ENCODE results near the gene MAP3K6.
"Not testable (repeated sequence)": the region's sequence is repeated elsewhere in the genome, so short reads cannot be mapped to it uniquely, and the experiment has no call there.

MAP3K6 gene

DNA sequence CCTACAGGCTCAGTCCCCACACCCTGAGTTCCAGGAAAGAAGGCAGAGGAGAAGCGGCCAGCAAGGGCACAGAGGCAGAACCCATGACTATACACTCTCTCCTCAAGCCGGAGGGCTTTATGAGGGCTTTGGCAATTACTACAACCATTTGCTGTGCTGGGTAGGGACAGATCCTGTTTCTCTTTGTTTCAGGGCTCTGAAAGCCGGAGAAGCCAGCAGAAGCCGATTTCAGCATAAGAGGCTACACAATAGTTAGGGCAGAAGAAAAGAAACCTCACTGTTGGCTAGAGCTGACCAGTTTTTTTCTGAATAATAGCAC, 39.6 kb upstream of the MAP3K6 start:
- DNase-seq (ENCODE audit: low read depth) = no peak

DNA sequence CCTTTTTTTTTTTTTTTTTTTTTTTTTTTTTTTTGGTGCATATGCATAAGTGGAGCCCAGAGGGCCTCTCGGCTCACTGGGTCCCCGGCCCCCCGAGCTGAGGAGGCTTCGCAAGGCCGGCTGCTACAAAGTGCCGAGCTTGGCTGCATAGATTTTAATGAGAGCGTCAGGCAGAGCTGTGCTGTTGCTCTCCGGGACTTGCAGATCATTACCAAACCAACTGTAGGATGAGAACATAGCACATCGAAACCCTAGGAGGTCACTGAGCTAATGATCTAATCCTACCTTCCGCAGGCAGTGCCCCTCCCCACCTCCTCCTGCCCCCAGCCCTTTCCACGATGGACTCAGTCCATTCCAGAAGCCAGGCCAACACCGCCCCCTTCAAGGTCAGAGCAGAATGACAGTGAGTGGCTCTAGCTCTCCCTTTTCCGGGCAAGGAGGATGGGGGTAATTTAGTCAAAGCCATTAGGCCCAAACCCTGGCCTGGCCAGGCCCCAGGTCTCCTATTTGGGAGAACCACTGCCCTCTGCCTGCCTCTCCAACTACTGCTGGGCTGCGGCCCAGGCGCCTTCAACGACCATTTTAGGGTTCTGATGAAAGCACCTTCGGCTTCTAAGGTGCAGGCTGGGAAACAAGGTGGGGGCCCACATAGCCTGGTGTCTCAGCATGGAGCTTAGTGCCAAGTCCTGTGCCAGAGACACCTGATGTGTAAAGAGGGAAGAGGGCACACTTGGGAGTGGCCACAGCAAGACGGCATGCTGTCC, 39.0 kb upstream of the MAP3K6 start:
- not testable (repeated sequence) for DNase-seq (ENCODE audit: low read depth); H3K4me3 ChIP-seq (ENCODE audit: low read depth, low read length)

More for the DNA sequence above, 39.6 kb upstream of the MAP3K6 start:
- TF ChIP-seq, protein P1, sequence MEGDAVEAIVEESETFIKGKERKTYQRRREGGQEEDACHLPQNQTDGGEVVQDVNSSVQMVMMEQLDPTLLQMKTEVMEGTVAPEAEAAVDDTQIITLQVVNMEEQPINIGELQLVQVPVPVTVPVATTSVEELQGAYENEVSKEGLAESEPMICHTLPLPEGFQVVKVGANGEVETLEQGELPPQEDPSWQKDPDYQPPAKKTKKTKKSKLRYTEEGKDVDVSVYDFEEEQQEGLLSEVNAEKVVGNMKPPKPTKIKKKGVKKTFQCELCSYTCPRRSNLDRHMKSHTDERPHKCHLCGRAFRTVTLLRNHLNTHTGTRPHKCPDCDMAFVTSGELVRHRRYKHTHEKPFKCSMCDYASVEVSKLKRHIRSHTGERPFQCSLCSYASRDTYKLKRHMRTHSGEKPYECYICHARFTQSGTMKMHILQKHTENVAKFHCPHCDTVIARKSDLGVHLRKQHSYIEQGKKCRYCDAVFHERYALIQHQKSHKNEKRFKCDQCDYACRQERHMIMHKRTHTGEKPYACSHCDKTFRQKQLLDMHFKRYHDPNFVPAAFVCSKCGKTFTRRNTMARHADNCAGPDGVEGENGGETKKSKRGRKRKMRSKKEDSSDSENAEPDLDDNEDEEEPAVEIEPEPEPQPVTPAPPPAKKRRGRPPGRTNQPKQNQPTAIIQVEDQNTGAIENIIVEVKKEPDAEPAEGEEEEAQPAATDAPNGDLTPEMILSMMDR (IDR thresholded peaks at IDR 0.05; ENCODE audit: low read depth, low read length, missing control alignments) = no peak
- H3K4me3 ChIP-seq (ENCODE audit: low read depth, low read length) = no peak overlapping the region

DNA sequence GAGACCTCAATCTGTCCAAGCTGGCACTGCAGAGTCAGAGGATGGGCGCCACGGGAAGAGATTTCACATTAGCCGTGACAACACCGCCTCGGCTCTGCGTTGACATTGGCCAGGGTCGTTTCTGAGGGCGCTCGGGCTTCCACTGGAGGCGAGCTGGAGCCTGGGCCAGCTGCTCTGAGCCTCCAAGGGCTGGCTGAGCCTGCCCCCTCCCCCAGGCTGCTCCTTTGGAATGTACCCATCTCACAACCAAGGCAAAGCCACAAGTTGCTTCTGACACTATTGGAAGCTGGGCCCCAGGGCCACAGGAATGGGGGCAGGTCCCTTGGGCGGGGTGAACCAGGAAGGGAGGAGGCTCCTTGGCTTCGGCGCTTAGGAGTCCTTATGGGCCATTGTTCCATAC, 38.3 kb upstream of the MAP3K6 start:
- no peak for DNase-seq (ENCODE audit: low read depth)
- H3K4me3 ChIP-seq (ENCODE audit: low read depth, low read length) = no peak overlapping the region
- TF ChIP-seq, protein P1 (IDR thresholded peaks at IDR 0.05; ENCODE audit: low read depth, low read length, missing control alignments) = no peak

DNA sequence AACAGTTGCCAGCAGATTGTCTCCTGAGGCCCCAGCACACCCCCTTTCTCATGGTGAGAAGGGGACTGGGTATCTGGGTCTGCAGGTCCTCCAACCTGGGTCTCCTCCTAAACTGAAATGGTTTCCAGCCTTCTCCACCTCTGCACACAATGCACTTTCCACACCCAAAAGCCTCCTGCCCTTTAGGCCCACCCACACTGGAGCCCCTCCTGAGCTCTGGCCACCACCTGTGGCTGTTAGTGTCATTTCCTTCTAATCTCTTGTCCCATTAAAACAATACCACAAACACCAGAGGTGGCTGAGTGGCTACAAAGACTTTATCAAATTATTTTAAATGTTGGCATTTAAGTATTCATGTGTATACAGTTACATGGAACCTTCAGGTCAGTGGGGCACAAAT, 37.2 kb upstream of the MAP3K6 start:
- TF ChIP-seq, protein P1 (IDR thresholded peaks at IDR 0.05; ENCODE audit: low read depth, low read length, missing control alignments) = no peak
- H3K4me3 ChIP-seq (ENCODE audit: low read depth, low read length) = no peak overlapping the region
- no peak for DNase-seq (ENCODE audit: low read depth)

DNA sequence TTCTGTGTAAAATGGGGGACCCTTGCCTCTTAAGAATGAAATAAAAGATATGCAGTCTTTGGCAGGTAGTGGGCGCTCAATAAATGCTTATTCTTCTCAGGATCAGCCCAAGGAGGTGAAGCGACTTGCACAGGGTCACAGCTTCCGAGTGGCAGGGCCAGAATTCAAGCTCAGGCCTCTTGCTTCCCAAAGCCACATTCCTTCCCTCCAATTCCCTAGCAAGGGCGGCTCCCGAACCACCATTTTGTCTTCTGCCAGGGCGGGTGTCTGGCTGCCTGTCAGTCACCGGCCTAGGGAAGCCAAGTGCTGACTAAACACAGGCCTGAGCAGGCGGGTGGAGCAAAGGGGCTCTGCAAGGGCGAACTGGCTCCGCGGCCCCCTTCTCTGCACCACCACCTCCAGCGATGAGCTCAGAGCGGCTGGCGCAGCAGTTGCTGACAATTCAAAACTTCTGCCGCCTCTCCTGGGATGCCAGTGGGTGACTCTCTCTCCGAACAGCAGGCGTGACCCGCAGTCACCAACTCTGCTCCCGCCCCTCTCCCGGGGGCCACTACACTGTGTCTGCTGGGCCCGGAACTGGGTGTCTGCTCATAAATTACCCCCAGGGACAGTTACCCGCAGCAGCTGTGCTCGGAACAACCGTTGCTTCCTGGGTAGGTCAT, 36.4 kb upstream of the MAP3K6 start:
- no peak for DNase-seq (ENCODE audit: low read depth)
- TF ChIP-seq, protein P1 (IDR thresholded peaks at IDR 0.05; ENCODE audit: low read depth, low read length, missing control alignments) = peak; percentile 52
- no peak overlapping the region for H3K4me3 ChIP-seq (ENCODE audit: low read depth, low read length)

DNA sequence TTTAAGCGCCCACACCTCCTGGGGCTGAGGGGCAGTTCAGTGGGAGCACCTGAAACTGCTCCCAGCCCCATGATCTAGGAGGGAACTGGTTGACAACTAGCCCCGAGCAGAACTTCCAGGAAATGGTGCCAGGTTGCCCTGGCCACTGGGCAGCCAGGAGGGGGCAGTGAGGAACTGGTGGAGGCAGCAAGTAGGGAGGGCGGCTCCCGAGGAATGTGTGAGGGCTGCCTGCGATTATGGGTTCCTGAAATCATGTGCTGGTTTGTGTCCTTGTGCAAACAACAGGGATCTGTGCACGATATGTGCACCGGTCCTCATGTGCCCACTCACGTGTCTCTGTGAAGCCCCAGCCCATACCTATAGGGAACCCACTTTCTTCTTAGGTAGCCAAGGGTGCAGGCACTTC, 35.6 kb upstream of the MAP3K6 start:
- TF ChIP-seq, protein P1 (IDR thresholded peaks at IDR 0.05; ENCODE audit: low read depth, low read length, missing control alignments) = peak; percentile 34
- no peak overlapping the region for H3K4me3 ChIP-seq (ENCODE audit: low read depth, low read length)
- no peak for DNase-seq (ENCODE audit: low read depth)

DNA sequence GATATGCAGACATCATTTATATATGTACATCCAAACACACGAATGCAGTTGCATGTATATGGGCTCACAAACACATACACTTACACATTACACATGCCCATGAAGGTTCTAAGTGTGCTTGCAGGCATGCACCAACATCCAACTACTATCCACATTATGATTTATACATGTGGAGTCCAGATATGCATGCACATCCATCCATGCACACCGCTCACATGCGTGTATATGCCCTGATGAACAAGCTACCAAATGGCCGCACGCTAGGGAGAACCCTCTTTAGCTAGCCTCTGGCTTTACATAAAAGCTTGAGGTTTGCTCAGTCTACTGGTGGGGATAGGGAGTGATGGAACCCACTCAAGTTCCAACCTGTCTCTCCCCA, 34.2 kb upstream of the MAP3K6 start:
- TF ChIP-seq, protein P1 (IDR thresholded peaks at IDR 0.05; ENCODE audit: low read depth, low read length, missing control alignments) = no peak
- H3K4me3 ChIP-seq (ENCODE audit: low read depth, low read length) = no peak overlapping the region
- no peak for DNase-seq (ENCODE audit: low read depth)

Data from GM12864 (cell line).